Liver (tissue), 9 donors: ENCODE data around the gene CYP2W1. TPM values are rescaled to one million over a fixed set of nuclear protein-coding genes. Genes with fewer than 3 reads are reported as not detected.

Experiments used
- DNase-seq: peaks from one replicate; pipeline ENCODE4 v3.0.0-alpha.2; 2017; ENCODE audit warnings: low spot score
- H3K27ac ChIP-seq, 2 donors: one replicate each; pipeline ENCODE4 v1.7.0; 2013; ENCODE audit warnings: inconsistent platforms in 2 of 2, low read length in 2 of 2, control low read depth in 1 of 2, low read depth in 1 of 2, mild to moderate bottlenecking in 1 of 2
- H3K27me3 ChIP-seq, 4 donors: one replicate each; pipeline versions ENCODE4 v1.6.1 to v1.7.0; 2013; ENCODE audit warnings: low read length in 3 of 4, inconsistent platforms in 1 of 4, mild to moderate bottlenecking in 1 of 4, moderate library complexity in 1 of 4; ENCODE audit not compliant: control insufficient read depth in 4 of 4, insufficient read depth in 4 of 4
- H3K36me3 ChIP-seq, 4 donors: one replicate each; pipeline versions ENCODE4 v1.6.1 to v1.7.0; 2013; ENCODE audit warnings: low read length in 3 of 4, mild to moderate bottlenecking in 3 of 4, low read depth in 1 of 4, moderate library complexity in 1 of 4; ENCODE audit not compliant: control insufficient read depth in 4 of 4, insufficient read depth in 3 of 4
- H3K4me1 ChIP-seq, 4 donors: one replicate each; pipeline versions ENCODE4 v1.6.1 to v1.7.0; 2013; ENCODE audit warnings: low read length in 3 of 4, mild to moderate bottlenecking in 3 of 4, moderate library complexity in 1 of 4; ENCODE audit not compliant: control insufficient read depth in 4 of 4, insufficient read depth in 4 of 4
- H3K4me3 ChIP-seq, 3 donors: one replicate each; pipeline versions ENCODE4 v1.6.1 to v1.7.0; 2013; ENCODE audit warnings: low read length in 3 of 3, control low read depth in 1 of 3, low read depth in 1 of 3, mild to moderate bottlenecking in 1 of 3
- H3K9ac ChIP-seq, 2 donors: one replicate each; pipeline ENCODE4 v1.7.0; 2013; ENCODE audit warnings: low read length in 2 of 2, mild to moderate bottlenecking in 2 of 2, moderate library complexity in 2 of 2, control low read depth in 1 of 2, low read depth in 1 of 2
- H3K9me3 ChIP-seq, 4 donors: one replicate each; pipeline versions ENCODE4 v1.6.1 to v1.7.0; 2013; ENCODE audit warnings: low read length in 3 of 4; ENCODE audit not compliant: control insufficient read depth in 4 of 4
- ATF3 ChIP-seq: IDR thresholded peaks from 2 replicates; pipeline ENCODE4 v1.6.1; 2016; ENCODE audit warnings: antibody characterized with exemption
- CTCF ChIP-seq: fragments of 150-350 bp; IDR thresholded peaks from 2 replicates; pipeline ENCODE4 v1.5.1; 2017; ENCODE audit warnings: improper control_type of control experiment, low read depth, low read length; ENCODE audit not compliant: missing input control
- EGR1 ChIP-seq, 2 donors: IDR thresholded peaks; 2 replicates each; pipeline ENCODE4 v1.6.1; 2016 to 2018; ENCODE audit warnings: antibody characterized with exemption in 2 of 2, low read depth in 2 of 2
- FOXA1 ChIP-seq: IDR thresholded peaks from 2 replicates; pipeline ENCODE4 v1.6.1; 2016; ENCODE audit warnings: antibody characterized with exemption
- FOXA2 ChIP-seq: IDR thresholded peaks from 2 replicates; pipeline ENCODE4 v1.6.1; 2016; ENCODE audit warnings: antibody characterized with exemption
- GABPA ChIP-seq, 2 donors: IDR thresholded peaks in 1 of 2; conservative IDR thresholded peaks in 1 of 2; 2 replicates each; pipeline ENCODE4 v1.6.1; 2016; ENCODE audit warnings: antibody characterized with exemption in 2 of 2, mild to moderate bottlenecking in 1 of 2, moderate library complexity in 1 of 2
- HNF4A ChIP-seq, 2 donors: conservative IDR thresholded peaks; 2 replicates each; pipeline ENCODE4 v1.6.1; 2016; ENCODE audit warnings: antibody characterized with exemption in 2 of 2, mild to moderate bottlenecking in 2 of 2
- HNF4G ChIP-seq: IDR thresholded peaks from 2 replicates; pipeline ENCODE4 v1.6.1; 2016; ENCODE audit warnings: antibody characterized with exemption
- JUND ChIP-seq, 2 donors: IDR thresholded peaks; 2 replicates each; pipeline ENCODE4 v1.6.1; 2016; ENCODE audit warnings: antibody characterized with exemption in 2 of 2
- MAX ChIP-seq: IDR thresholded peaks from 2 replicates; pipeline ENCODE4 v1.6.1; 2016; ENCODE audit warnings: antibody characterized with exemption
- NR2F2 ChIP-seq: IDR thresholded peaks from 2 replicates; pipeline ENCODE4 v1.6.1; 2016; ENCODE audit warnings: antibody characterized with exemption
- RAD21 ChIP-seq, 2 donors: IDR thresholded peaks; 2 replicates each; pipeline ENCODE4 v1.6.1; 2016; ENCODE audit warnings: antibody characterized with exemption in 2 of 2, mild to moderate bottlenecking in 2 of 2
- RXRA ChIP-seq, 2 donors: IDR thresholded peaks; 2 replicates each; pipeline ENCODE4 v1.6.1; 2017 to 2018; ENCODE audit warnings: antibody characterized with exemption in 2 of 2, mild to moderate bottlenecking in 1 of 2
- SP1 ChIP-seq: IDR thresholded peaks from 2 replicates; pipeline ENCODE4 v1.6.1; 2018; ENCODE audit warnings: antibody characterized with exemption, mild to moderate bottlenecking
- TAF1 ChIP-seq: conservative IDR thresholded peaks from 2 replicates; pipeline ENCODE4 v1.6.1; 2016; ENCODE audit warnings: antibody characterized with exemption, mild to moderate bottlenecking
- YY1 ChIP-seq: IDR thresholded peaks from 2 replicates; pipeline ENCODE4 v1.6.1; 2016; ENCODE audit warnings: antibody characterized with exemption, mild to moderate bottlenecking
- ZBTB33 ChIP-seq: IDR thresholded peaks from 2 replicates; pipeline ENCODE4 v1.6.1; 2016; ENCODE audit warnings: antibody characterized with exemption
- WGBS: extraction: QIAGEN DNeasy Blood & Tissue Kit; methylation state at CpG from one replicate; pipeline ENCODE4 v1.1.7; 2013; 5-methylcytosine and 5-hydroxymethylcytosine counted together
- polyA plus RNA-seq, 2 donors: library from polyadenylated mRNA; stranded (reverse) in 1 of 2; unstranded in 1 of 2; fragments of 200-250 nt in 1 of 2; fragments of >200 nt in 1 of 2; fragmentation: Nextera tagmentation in 1 of 2; extraction: Ambion mirVana in 1 of 2; gene quantifications; one replicate each; pipeline versions ENCODE4 v1.2.1 to v1.2.3, GENCODE V29; 2013 to 2015
- total RNA-seq, 2 donors: library from RNA; depleted of rRNA; stranded (reverse); fragments of >200 nt; gene quantifications; one replicate each; pipeline ENCODE4 v1.2.3, GENCODE V29; 2014
- TF ChIP-seq, protein P1 (sequence below): IDR thresholded peaks from 2 replicates; pipeline ENCODE4 v1.6.1; 2016; ENCODE audit warnings: antibody characterized with exemption, mild to moderate bottlenecking
- donor health status: healthy.
- donor health status: healthy.
- donor health status: healthy.
- donor health status: healthy.
- donor health status: healthy.

CYP2W1 gene
- total and polyA plus RNA-seq, 4 donors, result 0.28 TPM; not detected in 3

- Histone ChIP-seq H3K9me3 (no peaks in the 10 kb centered on the region), H3K36me3 (peaks cover 0 to 6% (median 1%) of the 10 kb centered on the region in 4 donors), H3K27ac (no peak overlapping the region), H3K4me3 (no peak overlapping the region), H3K27me3 (no peaks in the 10 kb centered on the region), H3K4me1 (peaks cover 3 to 15% (median 8%) of the 10 kb centered on the region in 4 donors), H3K9ac (no peak overlapping the region)
- WGBS, result 14% methylated on average over 34 of the region's 34 CpGs
- DNase-seq, result peak; percentile 97
- TF ChIP-seq CTCF (peak; percentile 100), MAX (no peak), YY1 (no peak), RAD21 (IDR thresholded peaks at IDR 0.05) (peak; percentile 97 to 99), ATF3 (no peak), TAF1 (no peak), NR2F2 (peak; percentile 16), FOXA1 (no peak), HNF4G (no peak), JUND (IDR thresholded peaks at IDR 0.05) (no peak), EGR1 (IDR thresholded peaks at IDR 0.05; ENCODE audit: low read depth in 2 of 2) (no peak), GABPA (IDR thresholded peaks at IDR 0.05 in 1 of 2, conservative IDR thresholded peaks at IDR 0.05 in 1 of 2) (no peak), FOXA2 (no peak), RXRA (IDR thresholded peaks at IDR 0.05) (peak; percentile 66 to 82), SP1 (peak; percentile 62), HNF4A (conservative IDR thresholded peaks at IDR 0.05) (peak; percentile 79 to 91), ZBTB33 (no peak)
- TF ChIP-seq, protein P1, sequence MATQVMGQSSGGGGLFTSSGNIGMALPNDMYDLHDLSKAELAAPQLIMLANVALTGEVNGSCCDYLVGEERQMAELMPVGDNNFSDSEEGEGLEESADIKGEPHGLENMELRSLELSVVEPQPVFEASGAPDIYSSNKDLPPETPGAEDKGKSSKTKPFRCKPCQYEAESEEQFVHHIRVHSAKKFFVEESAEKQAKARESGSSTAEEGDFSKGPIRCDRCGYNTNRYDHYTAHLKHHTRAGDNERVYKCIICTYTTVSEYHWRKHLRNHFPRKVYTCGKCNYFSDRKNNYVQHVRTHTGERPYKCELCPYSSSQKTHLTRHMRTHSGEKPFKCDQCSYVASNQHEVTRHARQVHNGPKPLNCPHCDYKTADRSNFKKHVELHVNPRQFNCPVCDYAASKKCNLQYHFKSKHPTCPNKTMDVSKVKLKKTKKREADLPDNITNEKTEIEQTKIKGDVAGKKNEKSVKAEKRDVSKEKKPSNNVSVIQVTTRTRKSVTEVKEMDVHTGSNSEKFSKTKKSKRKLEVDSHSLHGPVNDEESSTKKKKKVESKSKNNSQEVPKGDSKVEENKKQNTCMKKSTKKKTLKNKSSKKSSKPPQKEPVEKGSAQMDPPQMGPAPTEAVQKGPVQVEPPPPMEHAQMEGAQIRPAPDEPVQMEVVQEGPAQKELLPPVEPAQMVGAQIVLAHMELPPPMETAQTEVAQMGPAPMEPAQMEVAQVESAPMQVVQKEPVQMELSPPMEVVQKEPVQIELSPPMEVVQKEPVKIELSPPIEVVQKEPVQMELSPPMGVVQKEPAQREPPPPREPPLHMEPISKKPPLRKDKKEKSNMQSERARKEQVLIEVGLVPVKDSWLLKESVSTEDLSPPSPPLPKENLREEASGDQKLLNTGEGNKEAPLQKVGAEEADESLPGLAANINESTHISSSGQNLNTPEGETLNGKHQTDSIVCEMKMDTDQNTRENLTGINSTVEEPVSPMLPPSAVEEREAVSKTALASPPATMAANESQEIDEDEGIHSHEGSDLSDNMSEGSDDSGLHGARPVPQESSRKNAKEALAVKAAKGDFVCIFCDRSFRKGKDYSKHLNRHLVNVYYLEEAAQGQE, result peak; percentile 29
Observed at GRCh38 chr7:992709-993607, 10.0 kb downstream of the CYP2W1 start.
